EH (cell line): ENCODE results near the gene TGIF1.
"Not testable (repeated sequence)": the region's sequence is repeated elsewhere in the genome, so short reads cannot be mapped to it uniquely, and the experiment has no call there.

Experiments
- DNase-seq: peaks from one replicate; pipeline ENCODE4 v3.0.0-alpha.2; 2015; ENCODE audit warnings: low read depth

Gene TGIF1

GRCh38 chr18:3455907-3456685 lies 6.1 kb downstream of the TGIF1 start:
- peak; percentile 77 for DNase-seq

GRCh38 chr18:3456686-3457069 lies 6.7 kb downstream of the TGIF1 start:
- DNase-seq: no peak

DNA sequence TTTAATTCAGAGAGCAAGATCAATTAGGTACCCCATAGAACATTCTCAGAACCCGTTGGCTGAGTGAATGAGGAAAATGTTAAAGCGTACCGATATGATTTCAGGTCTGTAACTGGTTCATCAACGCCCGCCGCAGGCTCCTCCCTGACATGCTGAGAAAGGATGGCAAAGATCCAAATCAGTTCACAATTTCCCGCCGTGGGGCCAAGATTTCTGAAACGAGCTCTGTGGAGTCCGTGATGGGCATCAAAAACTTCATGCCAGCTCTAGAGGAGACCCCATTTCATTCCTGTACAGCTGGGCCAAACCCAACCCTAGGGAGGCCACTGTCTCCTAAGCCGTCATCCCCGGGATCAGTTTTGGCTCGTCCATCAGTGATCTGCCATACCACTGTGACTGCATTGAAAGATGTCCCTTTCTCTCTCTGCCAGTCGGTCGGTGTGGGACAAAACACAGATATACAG lies 7.3 kb downstream of the TGIF1 start:
- no peak for DNase-seq

DNA sequence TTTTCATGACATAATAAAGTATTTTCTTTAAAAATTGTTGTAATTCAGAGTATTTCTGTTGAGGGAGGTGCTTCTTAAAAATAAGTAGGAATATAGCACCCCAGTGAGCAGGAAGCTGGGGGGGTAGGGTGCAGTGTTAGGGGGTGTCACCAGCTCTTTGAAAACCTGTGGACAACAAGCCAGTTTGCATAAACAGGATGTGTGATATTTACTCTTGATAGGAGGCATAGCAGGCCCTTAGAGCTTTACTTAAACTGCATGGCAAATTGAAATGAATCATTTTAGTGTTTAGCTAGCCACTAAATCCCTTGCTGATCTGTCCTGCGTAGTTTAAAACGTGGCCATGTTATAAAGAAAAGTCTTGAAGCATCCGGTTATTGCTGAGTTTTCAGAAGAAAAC lies 8.4 kb downstream of the TGIF1 start:
- DNase-seq: no peak

GRCh38 chr18:3458952-3459853 lies 9.2 kb downstream of the TGIF1 start:
- peak; percentile 37 for DNase-seq

DNA sequence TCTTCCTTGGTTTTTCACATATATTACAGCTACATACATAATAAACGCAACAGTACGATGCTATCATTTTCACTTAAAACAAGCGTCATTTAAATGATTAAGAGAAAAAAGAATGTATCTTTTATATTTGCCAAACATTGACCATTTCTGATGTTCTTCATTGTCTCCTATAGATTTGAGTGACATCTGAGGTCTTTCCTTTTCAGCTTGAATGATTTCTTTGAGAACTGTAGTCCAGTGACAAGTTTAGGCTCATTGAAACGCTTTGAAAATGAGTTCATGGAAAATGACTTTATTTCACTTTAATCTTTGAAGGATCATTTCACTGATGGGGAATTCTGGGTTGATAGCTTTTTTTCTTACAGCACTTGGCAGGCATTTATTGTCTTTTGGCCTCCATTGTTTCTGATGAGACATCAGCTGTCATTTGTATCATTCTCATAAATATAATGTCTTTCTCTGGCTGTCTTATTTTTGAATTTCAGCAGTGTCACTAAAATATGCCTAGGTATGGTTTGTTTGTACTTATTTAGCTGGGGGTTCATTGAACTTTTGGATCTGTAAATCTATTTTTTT lies 10.9 kb downstream of the TGIF1 start:
- no peak for DNase-seq

- no peak for DNase-seq
Observed at GRCh38 chr18:3461704-3462103, 11.7 kb downstream of the TGIF1 start.

- peak; percentile 71 for DNase-seq
Observed at GRCh38 chr18:3463051-3463450, 13.1 kb downstream of the TGIF1 start.

DNA sequence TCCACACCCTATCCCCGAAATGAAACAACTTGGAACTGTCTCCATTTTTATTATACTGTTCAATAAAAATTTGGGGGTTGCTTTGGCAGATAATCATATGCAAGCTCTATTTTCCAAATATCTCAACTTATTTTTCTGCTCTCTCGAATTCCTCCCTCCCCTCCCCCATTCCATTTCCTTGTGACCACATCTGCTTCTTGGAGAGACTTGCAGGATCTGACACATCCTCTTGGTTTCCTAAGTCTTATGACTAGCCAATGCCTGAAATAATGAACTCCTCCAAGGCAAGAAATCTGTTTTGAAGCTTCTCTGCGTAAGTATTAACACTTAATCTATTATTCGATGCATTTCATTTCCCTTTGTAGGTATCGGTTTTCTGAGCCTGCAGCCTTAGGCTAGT lies 16.1 kb downstream of the TGIF1 start:
- DNase-seq: peak; percentile 83

GRCh38 chr18:3466872-3467271 lies 16.9 kb downstream of the TGIF1 start:
- no peak for DNase-seq

GRCh38 chr18:3468066-3468705 lies 18.2 kb downstream of the TGIF1 start:
- DNase-seq: peak; percentile 25

DNA sequence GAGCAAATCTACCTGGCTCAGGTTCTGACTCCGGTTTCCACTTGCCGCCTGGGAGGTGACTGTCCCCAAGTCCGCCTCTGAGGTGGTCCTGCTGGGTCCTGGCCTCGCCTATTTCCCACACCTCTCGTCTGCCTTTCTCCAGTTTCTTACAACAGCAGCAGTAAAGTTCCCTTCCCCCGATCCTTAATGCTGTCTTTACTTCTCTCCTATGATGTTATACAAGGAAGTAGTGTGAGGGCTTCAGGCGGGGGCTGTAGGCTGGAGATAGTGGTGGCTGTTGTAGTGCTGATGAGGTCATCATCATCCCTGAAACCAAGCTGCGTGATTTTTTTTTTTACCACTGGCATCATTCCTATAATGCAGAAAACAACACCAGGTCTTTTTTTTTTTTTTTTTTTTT lies 18.9 kb downstream of the TGIF1 start:
- no peak for DNase-seq

DNA sequence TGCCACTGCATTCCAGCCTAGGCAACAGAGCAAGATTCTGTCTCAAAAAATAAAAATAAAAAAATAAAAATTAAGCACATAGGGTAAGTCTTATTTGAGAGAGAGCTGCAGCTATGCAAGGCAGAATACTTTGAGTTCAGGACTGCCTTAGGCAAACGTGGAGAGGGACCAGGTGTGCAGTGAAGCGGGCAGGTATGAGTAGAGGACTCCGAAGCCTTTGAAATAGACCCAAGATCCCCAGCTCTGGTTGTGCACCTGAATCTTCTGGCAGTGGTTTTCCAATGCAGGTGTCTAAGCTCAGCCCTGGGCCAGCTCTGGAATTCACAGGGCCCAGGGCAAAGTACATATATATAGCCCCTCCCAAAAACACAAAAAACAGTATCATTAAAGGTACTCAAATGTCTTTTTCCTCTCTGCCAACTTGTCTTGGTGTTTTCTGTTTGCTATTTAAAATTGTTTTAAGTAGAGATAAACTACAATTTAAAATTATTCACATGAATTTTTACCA lies 21.2 kb downstream of the TGIF1 start:
- no peak for DNase-seq

DNA sequence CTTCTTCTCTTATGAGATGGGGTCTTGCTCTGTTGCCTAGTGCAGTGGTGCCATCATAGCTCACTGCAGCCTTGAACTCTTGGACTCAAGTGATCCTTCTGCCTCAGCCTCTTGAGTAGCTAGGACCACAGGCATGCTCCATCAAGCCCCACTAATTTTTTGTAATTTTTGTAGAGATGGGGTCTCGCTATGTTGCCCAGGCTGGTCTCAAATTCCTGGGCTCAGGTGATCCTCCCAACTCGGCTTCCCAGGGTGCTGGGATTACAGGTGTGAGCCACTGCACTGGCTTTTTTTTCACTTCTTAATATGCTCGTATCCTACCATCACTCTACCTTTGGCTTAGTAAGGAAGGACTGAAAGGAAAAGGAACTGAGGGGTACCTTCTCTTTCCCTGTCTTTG lies 22.1 kb downstream of the TGIF1 start:
- DNase-seq: not testable (repeated sequence)

DNA sequence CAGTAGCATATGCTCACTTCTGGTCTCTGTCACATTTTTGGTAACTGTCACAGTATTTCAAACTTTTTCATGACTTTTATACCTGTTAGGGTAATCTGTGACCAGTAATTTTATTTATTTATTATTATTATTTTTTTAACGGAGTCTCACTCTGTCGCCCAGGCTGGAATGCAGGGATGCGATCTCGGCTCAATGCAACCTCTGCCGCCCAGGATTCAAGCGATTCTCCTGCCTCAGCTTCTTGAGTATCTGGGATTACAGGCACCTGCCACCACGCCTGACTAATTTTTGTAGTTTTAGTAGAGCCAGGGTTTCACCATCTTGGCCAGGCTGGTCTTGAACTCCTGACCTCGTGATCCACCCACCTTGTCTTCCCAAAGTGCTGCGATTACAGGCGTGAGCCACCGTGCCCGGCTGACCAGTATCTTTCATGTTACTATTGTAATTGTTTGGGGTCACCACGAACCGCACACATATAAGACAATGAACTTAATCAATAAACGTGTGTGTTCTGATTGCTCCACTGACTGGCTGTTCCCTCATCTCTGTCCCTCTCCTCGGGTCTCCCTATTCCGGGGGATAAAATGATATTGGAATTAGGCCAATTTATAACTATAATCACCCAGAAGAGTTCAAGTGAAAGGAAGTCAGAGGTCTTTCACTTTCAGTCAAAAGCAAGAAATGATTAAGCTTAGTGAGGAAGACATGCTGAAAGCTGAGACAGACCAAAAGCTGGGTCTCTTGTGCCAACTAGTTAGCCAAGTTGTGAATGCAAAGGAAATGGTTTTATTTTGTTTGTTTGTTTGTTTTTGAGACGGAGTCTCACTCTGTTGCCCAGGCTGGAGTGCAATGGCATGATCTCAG lies 22.9 kb downstream of the TGIF1 start:
- DNase-seq: no peak

DNA sequence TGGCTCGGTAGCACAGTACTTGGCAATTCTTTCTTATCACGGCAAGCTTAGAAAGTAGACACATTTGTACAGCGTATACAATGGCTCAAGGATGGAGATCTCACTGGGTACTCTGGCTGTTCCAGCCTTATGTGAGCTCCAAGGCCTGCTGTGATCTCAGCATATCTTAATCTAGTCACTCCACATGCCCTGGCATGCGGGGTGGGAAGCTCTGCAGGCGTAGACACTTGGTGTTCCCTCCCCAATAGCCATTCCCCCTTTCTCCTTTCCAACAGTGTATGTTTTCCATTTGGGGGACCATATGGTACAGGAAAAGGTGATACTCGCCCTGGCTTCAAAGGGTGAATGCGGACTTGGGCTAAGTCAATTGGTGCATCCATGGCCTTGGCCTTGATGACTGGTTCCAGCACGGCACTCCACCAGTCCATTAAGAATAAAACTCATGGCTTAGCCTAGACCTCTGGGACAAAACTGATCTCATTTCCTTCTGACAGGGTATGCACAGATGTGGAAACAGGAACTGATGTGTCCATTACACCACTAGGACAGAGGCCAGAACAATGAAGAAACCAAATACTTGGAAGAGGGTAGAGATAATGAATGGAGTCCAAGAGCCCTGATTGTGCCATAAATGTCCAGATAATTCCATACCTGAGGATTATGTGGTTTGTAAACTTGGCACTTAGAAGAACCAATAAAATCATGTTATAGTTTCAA lies 28.4 kb downstream of the TGIF1 start:
- no peak for DNase-seq

- no peak for DNase-seq
Observed at GRCh38 chr18:3479978-3480509, 30.1 kb downstream of the TGIF1 start.

GRCh38 chr18:3480827-3481573 lies 31.0 kb downstream of the TGIF1 start:
- no peak for DNase-seq

DNA sequence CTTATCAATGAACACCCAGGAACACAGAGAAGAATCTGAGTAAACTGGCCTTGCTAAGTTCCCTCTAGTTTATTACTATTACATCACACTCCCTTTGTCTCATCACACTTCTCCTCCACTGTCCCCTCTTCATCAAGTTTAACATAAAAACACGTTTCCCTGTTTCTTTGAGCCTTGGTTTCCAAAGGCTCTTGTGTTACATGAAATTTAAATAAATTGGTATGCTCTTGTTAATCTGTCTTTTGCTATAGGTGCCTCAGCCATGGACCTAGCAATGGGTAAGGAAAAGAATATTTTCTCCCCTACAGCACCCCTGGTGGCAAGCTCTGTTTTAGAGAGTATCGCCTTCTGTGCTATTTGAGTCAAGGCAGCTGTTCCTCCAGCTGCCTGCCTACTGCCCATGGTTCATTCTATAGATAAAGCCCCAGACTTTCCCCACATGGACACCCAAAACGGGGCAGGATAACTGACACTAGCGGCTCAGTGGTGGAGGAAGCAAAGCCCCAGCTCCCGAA lies 31.8 kb downstream of the TGIF1 start:
- DNase-seq: peak; percentile 41
